Mucosa of rectum (tissue), 2 donors: ENCODE measurements around the gene ZDHHC12.
A peak's percentile ranks its signal among the peaks of the same experiment; 100 is the strongest.

ENCODE experiments used
- H3K27ac ChIP-seq, 2 donors: one replicate each; pipeline ENCODE4 v1.7.0; 2013; ENCODE audit warnings: inconsistent platforms in 2 of 2, low read depth in 2 of 2, low read length in 2 of 2
- H3K27me3 ChIP-seq, 2 donors: one replicate each; pipeline ENCODE4 v1.7.0; 2013; ENCODE audit warnings: low read length in 2 of 2; ENCODE audit not compliant: control insufficient read depth in 2 of 2, insufficient read depth in 2 of 2
- H3K36me3 ChIP-seq, 2 donors: one replicate each; pipeline ENCODE4 v1.7.0; 2013; ENCODE audit warnings: low read length in 2 of 2; ENCODE audit not compliant: control insufficient read depth in 2 of 2, insufficient read depth in 2 of 2
- H3K4me1 ChIP-seq, 2 donors: one replicate each; pipeline ENCODE4 v1.7.0; 2013; ENCODE audit warnings: low read length in 2 of 2, mild to moderate bottlenecking in 1 of 2; ENCODE audit not compliant: control insufficient read depth in 2 of 2, insufficient read depth in 2 of 2
- H3K4me3 ChIP-seq, 2 donors: one replicate each; pipeline ENCODE4 v1.7.0; 2013; ENCODE audit warnings: low read length in 2 of 2
- H3K9ac ChIP-seq, 2 donors: one replicate each; pipeline ENCODE4 v1.7.0; 2013; ENCODE audit warnings: low read length in 2 of 2, low read depth in 1 of 2, mild to moderate bottlenecking in 1 of 2
- H3K9me3 ChIP-seq, 2 donors: one replicate each; pipeline ENCODE4 v1.7.0; 2013; ENCODE audit warnings: low read length in 2 of 2; ENCODE audit not compliant: control insufficient read depth in 2 of 2
- donor health status: healthy.
- donor health status: Normal muscosa, but diverticular disease.

ZDHHC12 gene

GRCh38 chr9:128720841-128721486 lies 3.0 kb downstream of the ZDHHC12 start:
- H3K4me1 ChIP-seq, result peaks cover 18 to 21% of the 10 kb centered on the region in 2 donors
- H3K27ac ChIP-seq, result no peak overlapping the region
- no peaks in the 10 kb centered on the region for H3K27me3 ChIP-seq
- H3K36me3 ChIP-seq, result peaks cover 9 to 15% of the 10 kb centered on the region in 2 donors
- no peaks in the 10 kb centered on the region for H3K9me3 ChIP-seq
- no peak overlapping the region for H3K9ac ChIP-seq
- H3K4me3 ChIP-seq, result no peak overlapping the region

- Histone ChIP-seq H3K9me3 (no peaks in the 10 kb centered on the region), H3K4me1 (peaks cover 18 to 21% of the 10 kb centered on the region in 2 donors), H3K27ac (peak overlapping the region; percentile 72 to 87), H3K27me3 (no peaks in the 10 kb centered on the region), H3K4me3 (no peak overlapping the region), H3K9ac (peak overlapping the region in 1 of 2 donors; percentile 50), H3K36me3 (peaks cover 9 to 15% of the 10 kb centered on the region in 2 donors)
Measured at GRCh38 chr9:128719919-128720605, 3.9 kb downstream of the ZDHHC12 start.

GRCh38 chr9:128718475-128718874 lies 5.5 kb downstream of the ZDHHC12 start:
- H3K27me3 ChIP-seq, result no peaks in the 10 kb centered on the region
- H3K27ac ChIP-seq, result no peak overlapping the region
- peaks cover 9 to 15% of the 10 kb centered on the region in 2 donors for H3K36me3 ChIP-seq
- no peak overlapping the region for H3K9ac ChIP-seq
- peaks cover 11 to 14% of the 10 kb centered on the region in 2 donors for H3K4me1 ChIP-seq
- H3K9me3 ChIP-seq, result no peaks in the 10 kb centered on the region
- no peak overlapping the region for H3K4me3 ChIP-seq

- no peak overlapping the region for H3K9ac ChIP-seq
- H3K27ac ChIP-seq, result no peak overlapping the region
- no peaks in the 10 kb centered on the region for H3K27me3 ChIP-seq
- H3K4me3 ChIP-seq, result no peak overlapping the region
- peaks cover 9 to 15% of the 10 kb centered on the region in 2 donors for H3K36me3 ChIP-seq
- no peaks in the 10 kb centered on the region for H3K9me3 ChIP-seq
- H3K4me1 ChIP-seq, result peaks cover 6 to 10% of the 10 kb centered on the region in 2 donors
Measured at GRCh38 chr9:128718047-128718446, 5.9 kb downstream of the ZDHHC12 start.

- no peak overlapping the region for H3K27ac ChIP-seq
- peaks cover 7 to 13% of the 10 kb centered on the region in 2 donors for H3K36me3 ChIP-seq
- no peak overlapping the region for H3K4me3 ChIP-seq
- no peak overlapping the region for H3K9ac ChIP-seq
- H3K4me1 ChIP-seq, result peaks cover 3 to 6% of the 10 kb centered on the region in 2 donors
- no peaks in the 10 kb centered on the region for H3K9me3 ChIP-seq
- H3K27me3 ChIP-seq, result no peaks in the 10 kb centered on the region
Measured at GRCh38 chr9:128716581-128717254, 7.2 kb downstream of the ZDHHC12 start.

- H3K27ac ChIP-seq, result no peak overlapping the region
- peaks cover 0 to under 1% of the 10 kb centered on the region in 2 donors for H3K36me3 ChIP-seq
- peaks cover 3 to 6% of the 10 kb centered on the region in 2 donors for H3K4me1 ChIP-seq
- H3K9me3 ChIP-seq, result no peaks in the 10 kb centered on the region
- H3K27me3 ChIP-seq, result no peaks in the 10 kb centered on the region
- no peak overlapping the region for H3K4me3 ChIP-seq
- H3K9ac ChIP-seq, result no peak overlapping the region
Measured at GRCh38 chr9:128715436-128715750, 8.5 kb downstream of the ZDHHC12 start.

GRCh38 chr9:128714586-128715435 lies 9.1 kb downstream of the ZDHHC12 start:
- H3K27me3 ChIP-seq, result no peaks in the 10 kb centered on the region
- no peaks in the 10 kb centered on the region for H3K36me3 ChIP-seq
- no peak overlapping the region for H3K9ac ChIP-seq
- no peak overlapping the region for H3K27ac ChIP-seq
- peaks cover 3 to 5% of the 10 kb centered on the region in 2 donors for H3K4me1 ChIP-seq
- no peak overlapping the region for H3K4me3 ChIP-seq
- H3K9me3 ChIP-seq, result no peaks in the 10 kb centered on the region

GRCh38 chr9:128713941-128714573 lies 9.9 kb downstream of the ZDHHC12 start:
- Histone ChIP-seq H3K36me3 (no peaks in the 10 kb centered on the region), H3K9me3 (no peaks in the 10 kb centered on the region), H3K27me3 (no peaks in the 10 kb centered on the region), H3K9ac (no peak overlapping the region), H3K27ac (no peak overlapping the region), H3K4me3 (no peak overlapping the region), H3K4me1 (no peaks in the 10 kb centered on the region)

GRCh38 chr9:128713411-128713780 lies 10.5 kb downstream of the ZDHHC12 start:
- no peaks in the 10 kb centered on the region for H3K36me3 ChIP-seq
- no peaks in the 10 kb centered on the region for H3K27me3 ChIP-seq
- no peak overlapping the region for H3K4me3 ChIP-seq
- H3K9ac ChIP-seq, result no peak overlapping the region
- H3K27ac ChIP-seq, result no peak overlapping the region
- no peaks in the 10 kb centered on the region for H3K9me3 ChIP-seq
- no peaks in the 10 kb centered on the region for H3K4me1 ChIP-seq
